HCT116 (cell line): ENCODE measurements around the gene RTL10. TPM values are rescaled to one million over a fixed set of nuclear protein-coding genes. Genes with fewer than 3 reads are reported as not detected.

Experiments
- ATAC-seq: fragments of 200-7000 bp; cut with Tn5 transposase; 2 replicates; pipeline ENCODE4 v1.9.1; 2020; ENCODE audit warnings: mild to moderate bottlenecking, moderate library complexity
- BruUV-seq: library from RNA; stranded (reverse); fragments of 400-500 nt; replicated peaks from 2 replicates; lab custom pipeline; 2021; lab: Mats Ljungman, UMichigan
- CTCF ChIA-PET: fragments of 300-600 bp; sonication (Branson Sonifier 250); formaldehyde crosslinking; loops from one replicate; lab custom pipeline; 2021; ENCODE audit warnings: antibody characterized with exemption; lab: Charles Lee
- POLR2A ChIA-PET: fragments of 300-600, 350-600 bp; sonication (Branson Sonifier 250); formaldehyde crosslinking; loops from one replicate; lab custom pipeline; 2021; ENCODE audit warnings: antibody characterized with exemption; lab: Charles Lee
- RAD21 ChIA-PET, 2 experiments: fragments of 300-600 bp; sonication (Branson Sonifier 250); formaldehyde crosslinking; loops; one replicate each; lab custom pipeline; 2023; ENCODE audit warnings: low total read pairs in 2 of 2; ENCODE audit not compliant: uncharacterized antibody in 2 of 2, unreplicated experiment in 2 of 2, low non-redundant PET in 1 of 2; lab: Charles Lee
- DNase-seq: peaks from one replicate; pipeline ENCODE4 v3.0.0-alpha.2; 2010; ENCODE audit warnings: low read depth, low spot score
- H2AFZ ChIP-seq: fragments of 200-600 bp; shearing (Covaris generic), sonication (generic); 2 replicates; pipeline ENCODE4 v1.6.1; 2017; ENCODE audit warnings: low read depth, mixed run types, mixed read lengths, antibody characterized with exemption, low read length; ENCODE audit not compliant: poor library complexity, severe bottlenecking
- H3K27ac ChIP-seq: 2 replicates; pipeline ENCODE4 v1.5.1; 2012; ENCODE audit warnings: low read depth, low read length
- H3K27me3 ChIP-seq: fragments of 200-600 bp; sonication (generic); 2 replicates; pipeline ENCODE4 v1.6.1; 2016; ENCODE audit warnings: mixed run types, low read length, mixed read lengths; ENCODE audit not compliant: insufficient read depth
- H3K36me3 ChIP-seq, 2 experiments: fragments of 200-500 bp in 1 of 2; fragments of 200-600 bp in 1 of 2; sonication (Bioruptor generic) in 1 of 2; sonication (generic) in 1 of 2; 2 replicates each; pipeline versions ENCODE4 v1.5.1 to v1.6.1; 2014 to 2016; ENCODE audit warnings: low read length in 2 of 2, inconsistent platforms in 1 of 2, mixed read lengths in 1 of 2, mixed run types in 1 of 2; ENCODE audit not compliant: insufficient read depth in 2 of 2, control insufficient read depth in 1 of 2
- H3K4me1 ChIP-seq, 2 experiments: fragments of 200-600 bp in 1 of 2; sonication (generic) in 1 of 2; 2 replicates each; pipeline versions ENCODE4 v1.5.1 to v1.6.1; 2012 to 2017; ENCODE audit warnings: low read length in 2 of 2, inconsistent platforms in 1 of 2, mild to moderate bottlenecking in 1 of 2, mixed read lengths in 1 of 2, mixed run types in 1 of 2, moderate library complexity in 1 of 2; ENCODE audit not compliant: insufficient read depth in 2 of 2, control insufficient read depth in 1 of 2
- H3K4me2 ChIP-seq: fragments of 200-600 bp; sonication (generic); 2 replicates; pipeline ENCODE4 v1.6.1; 2017; ENCODE audit warnings: mixed run types, low read length, mixed read lengths
- H3K4me3 ChIP-seq, 2 experiments: fragments of 200-600 bp in 1 of 2; sonication (generic) in 1 of 2; replicated peaks in 1 of 2; 2 replicates each; pipeline ENCODE4 v1.5.1; 2011 to 2016; ENCODE audit warnings: low read length in 2 of 2, control low read depth in 1 of 2, low read depth in 1 of 2, mild to moderate bottlenecking in 1 of 2, mixed read lengths in 1 of 2, mixed run types in 1 of 2
- H3K79me2 ChIP-seq: fragments of 200-600 bp; sonication (generic); 2 replicates; pipeline ENCODE4 v1.6.1; 2017; ENCODE audit warnings: mild to moderate bottlenecking, mixed run types, low read length, moderate library complexity, mixed read lengths; ENCODE audit not compliant: insufficient read depth
- H3K9ac ChIP-seq: fragments of 200-600 bp; sonication (generic); 2 replicates; pipeline ENCODE4 v1.6.1; 2016; ENCODE audit warnings: low read length, mixed read lengths
- H3K9me2 ChIP-seq: fragments of 200-600 bp; sonication (generic), shearing (Covaris generic); 2 replicates; pipeline ENCODE4 v1.6.1; 2017; ENCODE audit warnings: mixed run types, mild to moderate bottlenecking, moderate library complexity; ENCODE audit not compliant: insufficient read depth
- H3K9me3 ChIP-seq, 2 experiments: fragments of 200-500 bp in 1 of 2; fragments of 200-600 bp in 1 of 2; sonication (Bioruptor generic) in 1 of 2; sonication (generic) in 1 of 2; 2 replicates each; pipeline ENCODE4 v1.6.1; 2014 to 2017; ENCODE audit warnings: low read length in 2 of 2, mixed read lengths in 2 of 2, inconsistent platforms in 1 of 2, low read depth in 1 of 2, mild to moderate bottlenecking in 1 of 2, mixed run types in 1 of 2, moderate library complexity in 1 of 2; ENCODE audit not compliant: control insufficient read depth in 1 of 2, insufficient read depth in 1 of 2
- H4K20me1 ChIP-seq: fragments of 200-600 bp; sonication (generic), shearing (Covaris generic); 2 replicates; pipeline ENCODE4 v1.6.1; 2017; ENCODE audit warnings: mixed run types, mild to moderate bottlenecking, moderate library complexity; ENCODE audit not compliant: insufficient read depth
- CBX3 ChIP-seq: IDR thresholded peaks from 2 replicates; pipeline ENCODE4 v1.6.1; 2012; ENCODE audit warnings: low read depth
- JUND ChIP-seq: IDR thresholded peaks from 2 replicates; pipeline ENCODE4 v1.6.1; 2012
- POLR2A ChIP-seq: IDR thresholded peaks from 2 replicates; pipeline ENCODE4 v1.7.0; 2011; ENCODE audit warnings: borderline replicate concordance; ENCODE audit not compliant: insufficient read depth, insufficient read length; ENCODE audit errors: extremely low read depth
- SP1 ChIP-seq: IDR thresholded peaks from 2 replicates; pipeline ENCODE4 v1.6.1; 2012; ENCODE audit warnings: low read depth
- SRF ChIP-seq: IDR thresholded peaks from 2 replicates; pipeline ENCODE4 v1.6.1; 2012; ENCODE audit warnings: low read depth
- YY1 ChIP-seq: IDR thresholded peaks from 2 replicates; pipeline ENCODE4 v1.6.1; 2011; ENCODE audit warnings: low read length, low read depth, moderate library complexity, mild to moderate bottlenecking; ENCODE audit not compliant: insufficient replicate concordance; ENCODE audit errors: extremely low read depth
- intact Hi-C: fragments of 100-400 bp; cut with micrococcal nuclease; formaldehyde crosslinking; loops from 2 replicates; pipeline ENCODE4 v1.10.0; 2022
- total RNA-seq: library from RNA; stranded (reverse); gene quantifications from one replicate; pipeline ENCODE4 v1.2.1, GENCODE V29; 2021; ENCODE audit not compliant: unreplicated experiment
- TF ChIP-seq, protein P1 (sequence below): IDR thresholded peaks from 2 replicates; pipeline ENCODE4 v1.6.1; 2012
- TF ChIP-seq, protein P2 (sequence below): IDR thresholded peaks from 2 replicates; pipeline ENCODE4 v1.6.1; 2012
- TF ChIP-seq, protein P3 (sequence below): IDR thresholded peaks from 2 replicates; pipeline ENCODE4 v1.6.1; 2011; ENCODE audit warnings: mild to moderate bottlenecking, low read length, moderate library complexity; ENCODE audit not compliant: insufficient replicate concordance; ENCODE audit errors: extremely low read depth

Gene RTL10
- total RNA-seq, 1 experiment from 2014 or later: 24.6 TPM

DNA sequence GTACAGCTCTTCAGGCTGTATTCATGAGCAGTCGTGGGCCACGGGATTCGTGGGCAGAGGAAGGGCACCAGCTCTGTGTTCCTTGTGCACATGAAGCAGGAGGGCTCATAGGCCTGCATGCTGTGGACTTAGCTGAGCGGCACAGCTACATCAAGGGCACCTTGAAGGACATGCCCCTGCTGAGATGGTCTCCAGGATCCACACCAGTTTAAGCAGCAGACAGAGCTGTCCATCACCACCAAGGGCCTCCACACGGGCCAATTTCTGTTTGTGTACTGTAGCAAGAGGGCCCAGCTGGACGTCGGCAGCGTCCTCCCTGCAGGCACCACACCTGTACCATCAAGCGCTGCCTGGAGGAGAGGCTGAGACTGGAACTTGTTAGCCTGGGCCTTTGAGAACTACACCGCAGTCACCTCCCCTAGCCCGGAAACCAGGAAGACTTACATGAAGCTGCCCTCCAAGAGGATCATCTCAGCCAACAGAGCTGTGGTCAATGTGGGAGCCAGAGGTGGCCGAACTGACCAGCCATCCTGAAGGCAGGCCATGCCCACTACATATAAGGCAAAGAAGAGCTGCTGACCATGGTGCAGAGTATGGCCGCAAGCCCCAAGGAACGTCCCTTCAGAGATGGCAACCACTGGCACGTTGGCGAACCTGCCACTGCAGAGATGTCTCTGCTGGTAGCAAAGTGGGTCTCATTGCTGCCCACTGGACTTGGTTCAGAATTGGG is 32.7 kb upstream of the RTL10 start:
- ChIA-PET CTCF (no interaction called here), RAD21 (no interaction called here), POLR2A (no interaction called here)
- ATAC-seq (no peak), DNase-seq (no peak)
- Histone ChIP-seq H3K4me1 (peaks cover 21 to 26% of the 10 kb centered on the region in 2 experiments), H3K9ac (no peak overlapping the region), H3K9me2 (no peaks in the 10 kb centered on the region), H3K4me2 (no peak overlapping the region), H2AFZ (no peak overlapping the region), H3K27ac (no peak overlapping the region), H3K36me3 (no peaks in the 10 kb centered on the region), H3K27me3 (no peaks in the 10 kb centered on the region), H3K79me2 (no peaks in the 10 kb centered on the region), H4K20me1 (no peaks in the 10 kb centered on the region), H3K9me3 (no peaks in the 10 kb centered on the region), H3K4me3 (no peak overlapping the region)
- intact Hi-C loops: no loop called here
- no TSS peak for BruUV-seq
- TF ChIP-seq, protein P1, sequence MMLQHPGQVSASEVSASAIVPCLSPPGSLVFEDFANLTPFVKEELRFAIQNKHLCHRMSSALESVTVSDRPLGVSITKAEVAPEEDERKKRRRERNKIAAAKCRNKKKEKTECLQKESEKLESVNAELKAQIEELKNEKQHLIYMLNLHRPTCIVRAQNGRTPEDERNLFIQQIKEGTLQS: no peak
- TF ChIP-seq, protein P2, sequence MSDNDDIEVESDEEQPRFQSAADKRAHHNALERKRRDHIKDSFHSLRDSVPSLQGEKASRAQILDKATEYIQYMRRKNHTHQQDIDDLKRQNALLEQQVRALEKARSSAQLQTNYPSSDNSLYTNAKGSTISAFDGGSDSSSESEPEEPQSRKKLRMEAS: no peak
- TF ChIP-seq SRF: no peak
- no peak for TF ChIP-seq CBX3
- TF ChIP-seq SP1: no peak
- TF ChIP-seq POLR2A: no peak
- TF ChIP-seq YY1: no peak
- TF ChIP-seq JUND: no peak
- TF ChIP-seq, protein P3, sequence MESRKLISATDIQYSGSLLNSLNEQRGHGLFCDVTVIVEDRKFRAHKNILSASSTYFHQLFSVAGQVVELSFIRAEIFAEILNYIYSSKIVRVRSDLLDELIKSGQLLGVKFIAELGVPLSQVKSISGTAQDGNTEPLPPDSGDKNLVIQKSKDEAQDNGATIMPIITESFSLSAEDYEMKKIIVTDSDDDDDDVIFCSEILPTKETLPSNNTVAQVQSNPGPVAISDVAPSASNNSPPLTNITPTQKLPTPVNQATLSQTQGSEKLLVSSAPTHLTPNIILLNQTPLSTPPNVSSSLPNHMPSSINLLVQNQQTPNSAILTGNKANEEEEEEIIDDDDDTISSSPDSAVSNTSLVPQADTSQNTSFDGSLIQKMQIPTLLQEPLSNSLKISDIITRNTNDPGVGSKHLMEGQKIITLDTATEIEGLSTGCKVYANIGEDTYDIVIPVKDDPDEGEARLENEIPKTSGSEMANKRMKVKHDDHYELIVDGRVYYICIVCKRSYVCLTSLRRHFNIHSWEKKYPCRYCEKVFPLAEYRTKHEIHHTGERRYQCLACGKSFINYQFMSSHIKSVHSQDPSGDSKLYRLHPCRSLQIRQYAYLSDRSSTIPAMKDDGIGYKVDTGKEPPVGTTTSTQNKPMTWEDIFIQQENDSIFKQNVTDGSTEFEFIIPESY: no peak
